Measurements from ENCODE around the gene ARHGAP45. TPM values are rescaled to one million over a fixed set of nuclear protein-coding genes. Genes with fewer than 3 reads are reported as not detected.

Gene ARHGAP45
- total RNA-seq, 1 donor from 2014 or later, result 4.5 TPM

GRCh38 chr19:1063030-1063908 lies 3.7 kb upstream of the ARHGAP45 start:
- H3K9me3 Mint-ChIP-seq, result no peaks in the 10 kb centered on the region
- H3K4me1 Mint-ChIP-seq (ENCODE audit: unreplicated experiment), result no peaks in the 10 kb centered on the region
- H3K36me3 Mint-ChIP-seq, result no peaks in the 10 kb centered on the region
- no peak overlapping the region for H3K27ac Mint-ChIP-seq
- TF ChIP-seq, protein P1, sequence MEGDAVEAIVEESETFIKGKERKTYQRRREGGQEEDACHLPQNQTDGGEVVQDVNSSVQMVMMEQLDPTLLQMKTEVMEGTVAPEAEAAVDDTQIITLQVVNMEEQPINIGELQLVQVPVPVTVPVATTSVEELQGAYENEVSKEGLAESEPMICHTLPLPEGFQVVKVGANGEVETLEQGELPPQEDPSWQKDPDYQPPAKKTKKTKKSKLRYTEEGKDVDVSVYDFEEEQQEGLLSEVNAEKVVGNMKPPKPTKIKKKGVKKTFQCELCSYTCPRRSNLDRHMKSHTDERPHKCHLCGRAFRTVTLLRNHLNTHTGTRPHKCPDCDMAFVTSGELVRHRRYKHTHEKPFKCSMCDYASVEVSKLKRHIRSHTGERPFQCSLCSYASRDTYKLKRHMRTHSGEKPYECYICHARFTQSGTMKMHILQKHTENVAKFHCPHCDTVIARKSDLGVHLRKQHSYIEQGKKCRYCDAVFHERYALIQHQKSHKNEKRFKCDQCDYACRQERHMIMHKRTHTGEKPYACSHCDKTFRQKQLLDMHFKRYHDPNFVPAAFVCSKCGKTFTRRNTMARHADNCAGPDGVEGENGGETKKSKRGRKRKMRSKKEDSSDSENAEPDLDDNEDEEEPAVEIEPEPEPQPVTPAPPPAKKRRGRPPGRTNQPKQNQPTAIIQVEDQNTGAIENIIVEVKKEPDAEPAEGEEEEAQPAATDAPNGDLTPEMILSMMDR (conservative IDR thresholded peaks at IDR 0.05), result no peak
- DNase-seq (ENCODE audit: extremely low spot score, unreplicated experiment), result no peak
- no peak overlapping the region for H3K4me3 Mint-ChIP-seq
- H3K27me3 Mint-ChIP-seq, result peaks cover 21% of the 10 kb centered on the region

DNA sequence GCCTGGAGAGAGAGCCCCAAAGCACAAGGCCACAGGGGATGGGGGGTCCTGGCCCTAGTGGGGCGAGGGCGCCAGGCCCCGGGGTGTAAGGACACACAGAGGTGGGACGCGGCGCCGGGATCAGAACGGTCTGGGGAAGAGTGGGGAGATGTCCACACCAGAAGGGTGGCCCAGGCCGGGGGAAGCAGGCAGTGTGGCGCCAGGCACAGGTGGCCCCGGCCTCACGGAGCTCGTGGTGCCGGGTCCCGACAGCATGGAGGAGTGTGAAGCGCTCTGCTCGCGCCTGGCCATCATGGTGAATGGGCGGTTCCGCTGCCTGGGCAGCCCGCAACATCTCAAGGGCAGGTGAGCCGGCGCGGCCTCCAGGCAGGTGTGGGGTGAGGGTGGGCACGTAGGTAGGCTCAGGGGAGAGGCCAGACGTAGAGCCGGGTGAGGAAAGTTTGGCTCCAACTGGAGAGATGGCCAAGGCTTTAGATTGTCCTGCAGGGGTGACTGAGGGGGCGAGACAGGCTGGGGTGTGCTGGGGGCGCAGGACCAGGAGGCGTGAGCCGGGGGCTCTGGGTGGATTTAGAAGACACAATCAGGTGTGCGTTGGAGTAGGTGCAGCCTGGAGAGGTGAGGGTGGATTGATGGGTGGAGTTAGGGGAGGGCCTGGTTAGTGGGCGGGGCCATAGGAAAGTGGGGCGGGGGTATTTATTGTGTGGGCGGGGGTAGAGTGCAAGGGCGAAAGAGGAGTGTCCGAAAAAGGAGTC lies 2.9 kb upstream of the ARHGAP45 start:
- no peak for DNase-seq (ENCODE audit: extremely low spot score, unreplicated experiment)
- TF ChIP-seq, protein P1 (conservative IDR thresholded peaks at IDR 0.05), result no peak
- Mint-ChIP-seq H3K4me3 (peak overlapping the region; percentile 52), H3K4me1 (ENCODE audit: unreplicated experiment) (no peaks in the 10 kb centered on the region), H3K27me3 (peaks cover 28% of the 10 kb centered on the region), H3K27ac (no peak overlapping the region), H3K9me3 (no peaks in the 10 kb centered on the region), H3K36me3 (no peaks in the 10 kb centered on the region)

DNA sequence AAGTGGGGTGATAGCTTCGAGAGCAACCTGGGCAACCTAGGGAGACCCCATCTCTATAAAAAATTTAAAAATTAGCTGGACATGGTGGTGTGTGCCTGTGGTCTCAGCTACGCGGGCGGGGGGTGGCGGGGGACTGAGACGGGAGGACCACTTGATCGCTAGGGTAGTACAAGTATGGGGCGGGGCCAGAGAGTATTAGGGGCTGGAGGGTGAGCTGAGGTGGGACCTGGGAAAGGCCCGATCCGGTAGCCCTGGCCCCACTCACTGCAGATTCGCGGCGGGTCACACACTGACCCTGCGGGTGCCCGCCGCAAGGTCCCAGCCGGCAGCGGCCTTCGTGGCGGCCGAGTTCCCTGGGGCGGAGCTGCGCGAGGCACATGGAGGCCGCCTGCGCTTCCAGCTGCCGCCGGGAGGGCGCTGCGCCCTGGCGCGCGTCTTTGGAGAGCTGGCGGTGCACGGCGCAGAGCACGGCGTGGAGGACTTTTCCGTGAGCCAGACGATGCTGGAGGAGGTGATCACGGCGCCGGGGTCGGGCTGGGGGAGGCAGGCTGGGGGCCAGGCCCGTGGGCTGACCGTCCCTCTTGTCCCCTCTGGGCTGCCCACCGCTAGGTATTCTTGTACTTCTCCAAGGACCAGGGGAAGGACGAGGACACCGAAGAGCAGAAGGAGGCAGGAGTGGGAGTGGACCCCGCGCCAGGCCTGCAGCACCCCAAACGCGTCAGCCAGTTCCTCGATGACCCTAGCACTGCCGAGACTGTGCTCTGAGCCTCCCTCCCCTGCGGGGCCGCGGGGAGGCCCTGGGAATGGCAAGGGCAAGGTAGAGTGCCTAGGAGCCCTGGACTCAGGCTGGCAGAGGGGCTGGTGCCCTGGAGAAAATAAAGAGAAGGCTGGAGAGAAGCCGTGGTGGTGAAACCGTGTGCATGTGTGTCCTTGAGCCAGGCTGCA lies 2.0 kb upstream of the ARHGAP45 start:
- H3K4me3 Mint-ChIP-seq, result peak overlapping the region; percentile 61
- H3K36me3 Mint-ChIP-seq, result no peaks in the 10 kb centered on the region
- no peaks in the 10 kb centered on the region for H3K9me3 Mint-ChIP-seq
- H3K27me3 Mint-ChIP-seq, result peaks cover 36% of the 10 kb centered on the region
- TF ChIP-seq, protein P1 (conservative IDR thresholded peaks at IDR 0.05), result peak; percentile 84
- no peaks in the 10 kb centered on the region for H3K4me1 Mint-ChIP-seq (ENCODE audit: unreplicated experiment)
- DNase-seq (ENCODE audit: extremely low spot score, unreplicated experiment), result no peak
- H3K27ac Mint-ChIP-seq, result no peak overlapping the region

- Mint-ChIP-seq H3K4me1 (ENCODE audit: unreplicated experiment) (no peaks in the 10 kb centered on the region), H3K4me3 (peak overlapping the region; percentile 61), H3K27ac (no peak overlapping the region), H3K9me3 (no peaks in the 10 kb centered on the region), H3K27me3 (peaks cover 42% of the 10 kb centered on the region), H3K36me3 (no peaks in the 10 kb centered on the region)
- no peak for DNase-seq (ENCODE audit: extremely low spot score, unreplicated experiment)
- TF ChIP-seq, protein P1 (conservative IDR thresholded peaks at IDR 0.05), result no peak
Measured at GRCh38 chr19:1065606-1066109, 1.3 kb upstream of the ARHGAP45 start.

- no peak overlapping the region for H3K4me3 Mint-ChIP-seq
- no peaks in the 10 kb centered on the region for H3K36me3 Mint-ChIP-seq
- no peak overlapping the region for H3K27ac Mint-ChIP-seq
- peaks cover 43% of the 10 kb centered on the region for H3K27me3 Mint-ChIP-seq
- no peaks in the 10 kb centered on the region for H3K4me1 Mint-ChIP-seq (ENCODE audit: unreplicated experiment)
- H3K9me3 Mint-ChIP-seq, result no peaks in the 10 kb centered on the region
- TF ChIP-seq, protein P1 (conservative IDR thresholded peaks at IDR 0.05), result no peak
- DNase-seq (ENCODE audit: extremely low spot score, unreplicated experiment), result no peak
Measured at GRCh38 chr19:1066251-1066747, 668 bp upstream of the ARHGAP45 start.
